Ascending aorta (tissue), 2 donors: ENCODE measurements around the gene ACER2. TPM values are rescaled to one million over a fixed set of nuclear protein-coding genes. Genes with fewer than 3 reads are reported as not detected.
"Not testable (repeated sequence)": the region's sequence is repeated elsewhere in the genome, so short reads cannot be mapped to it uniquely, and the experiment has no call there.

Experiments
- DNase-seq, 2 donors: peaks; one replicate each; pipeline ENCODE4 v3.0.0-alpha.2; 2019; ENCODE audit warnings: low spot score in 2 of 2
- H3K27ac ChIP-seq, 2 donors: fragments of 200-600 bp; sonication (generic); one replicate each; pipeline ENCODE4 v1.5.1; 2016 to 2017; ENCODE audit warnings: mild to moderate bottlenecking in 1 of 2
- H3K27me3 ChIP-seq: fragments of 200-600 bp; sonication (generic); one replicate; pipeline ENCODE4 v1.5.1; 2017
- H3K36me3 ChIP-seq, 2 donors: fragments of 200-600 bp; sonication (generic); one replicate each; pipeline ENCODE4 v1.5.1; 2016
- H3K4me1 ChIP-seq, 2 donors: fragments of 200-600 bp; sonication (generic); one replicate each; pipeline ENCODE4 v1.5.1; 2016 to 2017; ENCODE audit warnings: mild to moderate bottlenecking in 1 of 2
- H3K4me3 ChIP-seq, 2 donors: fragments of 200-600 bp; sonication (generic); one replicate each; pipeline ENCODE4 v1.5.1; 2016 to 2017; ENCODE audit warnings: mild to moderate bottlenecking in 1 of 2
- H3K9me3 ChIP-seq, 2 donors: fragments of 200-600 bp; sonication (generic); one replicate each; pipeline ENCODE4 v1.5.1; 2016
- CTCF ChIP-seq, 3 experiments: fragments of 200-600 bp in 2 of 3; fragments of 450-650 bp in 1 of 3; sonication (generic) in 2 of 3; IDR thresholded peaks; one replicate each; pipeline ENCODE4 v1.5.1; 2016 to 2019; ENCODE audit warnings: antibody characterized with exemption in 3 of 3, mild to moderate bottlenecking in 1 of 3, moderate library complexity in 1 of 3
- intact Hi-C: fragments of 100-400 bp; cut with DNase I; formaldehyde crosslinking; loops from one replicate; pipeline ENCODE4 v1.15.1; 2023
- total RNA-seq: library from RNA; depleted of rRNA; stranded (reverse); fragments of >200 nt; gene quantifications from one replicate; pipeline ENCODE4 v1.1.0, GENCODE V29; 2016

The ACER2 gene
- total RNA-seq, 1 donor from 2014 or later, result 1.4 TPM

GRCh38 chr9:19397845-19398244 is 11.0 kb upstream of the ACER2 start:
- TF ChIP-seq CTCF (IDR thresholded peaks at IDR 0.05), result no peak
- Histone ChIP-seq H3K4me1 (no peaks in the 10 kb centered on the region), H3K9me3 (no peaks in the 10 kb centered on the region), H3K4me3 (no peak overlapping the region), H3K27ac (no peak overlapping the region), H3K27me3 (no peaks in the 10 kb centered on the region), H3K36me3 (no peaks in the 10 kb centered on the region)
- DNase-seq, result no peak
- intact Hi-C loops, result no loop called here

GRCh38 chr9:19403231-19403630 is 5.6 kb upstream of the ACER2 start:
- H3K27me3 ChIP-seq, H3K27ac ChIP-seq, DNase-seq, intact Hi-C loops, H3K9me3 ChIP-seq, H3K4me1 ChIP-seq, H3K4me3 ChIP-seq, H3K36me3 ChIP-seq: not testable (repeated sequence)

DNA sequence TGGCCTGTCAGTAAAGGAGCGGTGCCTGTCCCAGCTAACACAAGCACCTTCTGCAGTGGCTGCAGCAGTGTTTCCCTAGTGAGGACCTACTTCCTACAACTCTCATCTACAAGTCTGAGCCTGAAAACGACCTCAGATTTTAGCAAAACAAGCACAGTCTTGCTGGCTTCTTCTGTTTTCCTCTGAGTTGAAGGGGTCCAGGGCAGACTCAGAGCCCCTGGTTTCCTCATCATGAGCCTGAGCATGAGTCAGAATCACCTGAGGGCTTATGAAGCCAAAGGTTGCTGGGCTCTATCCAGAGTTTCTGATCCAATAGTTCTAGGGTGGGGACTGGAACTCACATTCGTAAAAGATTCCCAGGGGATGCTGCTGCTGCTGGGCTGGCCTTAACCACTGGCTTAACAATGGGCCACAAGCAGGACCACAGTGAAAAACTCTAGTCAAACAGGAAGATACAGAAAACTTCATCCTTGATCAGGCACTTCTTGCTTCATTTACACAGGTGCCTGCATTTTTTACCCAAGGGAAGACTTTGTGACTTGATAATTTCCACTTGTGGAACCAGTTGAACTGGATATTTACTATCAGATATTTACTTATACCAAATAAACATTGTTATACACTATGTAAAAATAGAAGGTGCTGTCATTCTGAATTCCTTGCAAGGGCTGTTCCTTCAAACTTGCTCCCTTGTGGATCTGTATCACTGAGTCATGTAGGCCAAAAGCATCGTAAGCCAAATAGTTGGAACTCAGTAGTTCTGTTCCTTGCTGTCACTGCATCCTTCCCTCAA is 4.3 kb upstream of the ACER2 start:
- Histone ChIP-seq H3K4me1 (peaks cover 0 to 1% of the 10 kb centered on the region in 2 donors), H3K27ac (no peak overlapping the region), H3K36me3 (no peaks in the 10 kb centered on the region), H3K4me3 (no peak overlapping the region), H3K9me3 (no peaks in the 10 kb centered on the region), H3K27me3 (no peaks in the 10 kb centered on the region)
- no peak for DNase-seq
- intact Hi-C loops, result no loop called here
- no peak for TF ChIP-seq CTCF (IDR thresholded peaks at IDR 0.05)

DNA sequence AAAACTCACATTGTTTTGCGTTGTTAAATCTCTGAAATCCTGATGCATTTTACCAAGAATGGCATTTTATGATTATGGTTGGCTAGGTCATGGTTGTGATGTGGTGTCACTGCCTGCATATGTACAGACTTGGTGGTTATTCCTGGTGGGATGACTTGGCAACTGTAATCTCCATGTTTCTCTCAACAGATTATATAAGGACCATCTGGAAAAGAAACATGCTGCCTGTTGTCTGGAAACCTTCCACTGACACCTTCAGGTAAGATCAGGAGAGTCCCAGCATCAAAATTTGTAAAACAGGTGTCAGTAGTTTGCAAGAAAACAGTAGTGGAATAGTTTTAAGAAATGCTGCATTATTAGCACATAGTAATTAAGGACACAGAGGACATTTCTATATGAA is 3.0 kb upstream of the ACER2 start:
- no peak overlapping the region for H3K4me3 ChIP-seq
- no peaks in the 10 kb centered on the region for H3K36me3 ChIP-seq
- H3K27ac ChIP-seq, result no peak overlapping the region

GRCh38 chr9:19408316-19408692 is 505 bp upstream of the ACER2 start:
- no peaks in the 10 kb centered on the region for H3K27me3 ChIP-seq
- TF ChIP-seq CTCF (IDR thresholded peaks at IDR 0.05), result no peak
- intact Hi-C loops, result loop anchor here (1.0 kb wide), 3 partner anchors 23 to 224 kb away; no protein-coding TSS in a partner anchor

More for the DNA sequence above, 3.0 kb upstream of the ACER2 start:
- TF ChIP-seq CTCF (IDR thresholded peaks at IDR 0.05), result no peak
- intact Hi-C loops, result no loop called here
- Histone ChIP-seq H3K27me3 (no peaks in the 10 kb centered on the region), H3K4me1 (peaks cover 0 to 12% of the 10 kb centered on the region in 2 donors), H3K9me3 (no peaks in the 10 kb centered on the region)
- DNase-seq, result no peak

DNA sequence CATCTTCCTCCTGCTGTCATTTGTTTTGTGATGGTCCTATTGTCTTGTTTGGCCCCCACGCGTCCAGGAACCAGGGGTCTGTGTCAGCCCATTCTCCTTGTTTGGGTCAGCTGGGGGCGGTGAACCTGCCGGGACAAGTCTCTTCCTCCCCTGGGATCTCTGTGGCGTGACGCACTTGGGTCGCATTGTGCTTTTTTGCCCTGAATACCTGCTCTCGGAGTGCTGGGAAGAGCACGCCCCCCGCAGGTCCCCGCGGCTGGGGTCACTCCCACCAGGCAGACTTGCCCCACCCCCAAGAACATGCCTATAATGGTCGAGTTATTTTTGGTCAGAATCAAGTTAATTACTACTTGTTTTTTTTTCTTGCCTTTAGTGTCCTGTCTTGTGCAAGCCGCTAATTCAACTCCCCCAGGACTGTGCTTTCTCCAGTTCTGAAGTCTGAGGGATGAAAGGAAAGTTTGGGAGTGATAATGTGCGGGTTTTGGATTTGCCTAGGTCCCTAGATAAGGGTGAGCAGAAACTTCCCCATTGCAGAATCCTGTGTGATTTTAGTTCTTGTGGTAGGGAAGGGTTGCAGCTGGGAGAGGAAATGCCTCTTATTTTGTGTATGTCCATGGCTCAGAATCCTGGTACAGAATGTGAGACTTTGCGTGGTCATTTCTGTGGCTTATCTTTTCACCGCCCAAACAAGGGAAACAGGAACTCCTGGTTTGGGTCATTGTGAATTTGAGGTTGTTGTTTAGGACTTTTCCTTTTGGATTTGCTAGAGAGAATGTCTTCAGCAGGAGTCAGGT is 789 bp downstream of the ACER2 start:
- Histone ChIP-seq H3K4me3 (peak overlapping the region; percentile 92 to 94), H3K9me3 (no peaks in the 10 kb centered on the region), H3K27ac (peak overlapping the region; percentile 88 to 89), H3K4me1 (peaks cover 0 to 12% of the 10 kb centered on the region in 2 donors), H3K36me3 (no peaks in the 10 kb centered on the region), H3K27me3 (no peaks in the 10 kb centered on the region)
- intact Hi-C loops, result loop anchor here (1.0 kb wide), 1 partner anchor 29 kb away; the partner anchor contains the start of gene RPS6
- no peak for TF ChIP-seq CTCF (IDR thresholded peaks at IDR 0.05)
- peak; percentile 22 to 78 for DNase-seq

More at GRCh38 chr9:19408316-19408692, 505 bp upstream of the ACER2 start:
- peak overlapping the region; percentile 88 to 89 for H3K27ac ChIP-seq
- H3K4me3 ChIP-seq, result peak overlapping the region; percentile 92 to 94
- no peaks in the 10 kb centered on the region for H3K36me3 ChIP-seq
- DNase-seq, result peak; percentile 21 to 81
- peaks cover 0 to 12% of the 10 kb centered on the region in 2 donors for H3K4me1 ChIP-seq
- no peaks in the 10 kb centered on the region for H3K9me3 ChIP-seq
